ENCODE results near the gene PGAP3.

The PGAP3 gene

GRCh38 chr17:39696731-39697130, 8.9 kb upstream of the PGAP3 start:
- no peak for DNase-seq

GRCh38 chr17:39695089-39695474, 7.2 kb upstream of the PGAP3 start:
- DNase-seq: no peak

- no peak for DNase-seq
Measured at GRCh38 chr17:39694593-39694992, 6.7 kb upstream of the PGAP3 start.

- DNase-seq: no peak
Measured at GRCh38 chr17:39688945-39689344, 1.1 kb upstream of the PGAP3 start.

GRCh38 chr17:39688475-39688835, 598 bp upstream of the PGAP3 start:
- DNase-seq: no peak

GRCh38 chr17:39687101-39687545, 734 bp downstream of the PGAP3 start:
- DNase-seq: no peak

GRCh38 chr17:39684369-39685192, 3.3 kb downstream of the PGAP3 start:
- DNase-seq: no peak

- DNase-seq: no peak
Measured at GRCh38 chr17:39683295-39683939, 4.4 kb downstream of the PGAP3 start.

GRCh38 chr17:39679521-39680192, 8.2 kb downstream of the PGAP3 start:
- no peak for DNase-seq

GRCh38 chr17:39678340-39679116, 9.3 kb downstream of the PGAP3 start:
- no peak for DNase-seq

GRCh38 chr17:39677542-39678339, 10.1 kb downstream of the PGAP3 start:
- no peak for DNase-seq

GRCh38 chr17:39677072-39677471, 10.8 kb downstream of the PGAP3 start:
- no peak for DNase-seq

- no peak for DNase-seq
Measured at GRCh38 chr17:39676198-39676819, 11.5 kb downstream of the PGAP3 start.

- DNase-seq: no peak
Measured at GRCh38 chr17:39675390-39676082, 12.3 kb downstream of the PGAP3 start.

GRCh38 chr17:39674702-39675389, 13.0 kb downstream of the PGAP3 start:
- DNase-seq: no peak

- DNase-seq: no peak
Measured at GRCh38 chr17:39674179-39674578, 13.7 kb downstream of the PGAP3 start.

- DNase-seq: no peak
Measured at GRCh38 chr17:39673335-39674081, 14.3 kb downstream of the PGAP3 start.

GRCh38 chr17:39672522-39673334, 15.1 kb downstream of the PGAP3 start:
- DNase-seq: no peak
